A375 (cell line): Measurements from ENCODE around the gene GPR101. TPM values are rescaled to one million over a fixed set of nuclear protein-coding genes. Genes with fewer than 3 reads are reported as not detected.

ENCODE experiments used
- total RNA-seq: library from RNA; depleted of rRNA; stranded (reverse); fragments of >200 nt; shearing (Covaris generic); gene quantifications from 2 replicates; pipeline ENCODE4 v1.2.3, GENCODE V29; 2014; rRNA removed

Gene GPR101
- not detected in 2 replicates for total RNA-seq

GRCh38 chrX:137033774-137034507 is at the start of gene GPR101:
Gene GPR101 (minus strand): TSS chrX:137033995. CDS start chrX:137031674, 2,321 bp downstream.

Other genes with a start within 250 kb of the GPR101 start
- 494 and 525 TPM in 2 replicates for gene RBMX, start 153.3 kb downstream of the GPR101 start, total RNA-seq